ENCODE data around the gene MCF2L. TPM values are rescaled to one million over a fixed set of nuclear protein-coding genes. Genes with fewer than 3 reads are reported as not detected.
"Not testable (repeated sequence)": the region's sequence is repeated elsewhere in the genome, so short reads cannot be mapped to it uniquely, and the experiment has no call there.

Gene MCF2L
- total RNA-seq, 2 donors from 2014 or later = 47.6 to 64.7 TPM

- H3K4me1 ChIP-seq (replicated peaks) = no peaks in the 10 kb centered on the region
- TF ChIP-seq POLR2A (IDR thresholded peaks at IDR 0.05) (no peak), POLR2AphosphoS5 (IDR thresholded peaks at IDR 0.05) (no peak)
- TF ChIP-seq, protein P1, sequence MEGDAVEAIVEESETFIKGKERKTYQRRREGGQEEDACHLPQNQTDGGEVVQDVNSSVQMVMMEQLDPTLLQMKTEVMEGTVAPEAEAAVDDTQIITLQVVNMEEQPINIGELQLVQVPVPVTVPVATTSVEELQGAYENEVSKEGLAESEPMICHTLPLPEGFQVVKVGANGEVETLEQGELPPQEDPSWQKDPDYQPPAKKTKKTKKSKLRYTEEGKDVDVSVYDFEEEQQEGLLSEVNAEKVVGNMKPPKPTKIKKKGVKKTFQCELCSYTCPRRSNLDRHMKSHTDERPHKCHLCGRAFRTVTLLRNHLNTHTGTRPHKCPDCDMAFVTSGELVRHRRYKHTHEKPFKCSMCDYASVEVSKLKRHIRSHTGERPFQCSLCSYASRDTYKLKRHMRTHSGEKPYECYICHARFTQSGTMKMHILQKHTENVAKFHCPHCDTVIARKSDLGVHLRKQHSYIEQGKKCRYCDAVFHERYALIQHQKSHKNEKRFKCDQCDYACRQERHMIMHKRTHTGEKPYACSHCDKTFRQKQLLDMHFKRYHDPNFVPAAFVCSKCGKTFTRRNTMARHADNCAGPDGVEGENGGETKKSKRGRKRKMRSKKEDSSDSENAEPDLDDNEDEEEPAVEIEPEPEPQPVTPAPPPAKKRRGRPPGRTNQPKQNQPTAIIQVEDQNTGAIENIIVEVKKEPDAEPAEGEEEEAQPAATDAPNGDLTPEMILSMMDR (IDR thresholded peaks at IDR 0.05) = no peak
- H3K27ac ChIP-seq = no peak overlapping the region
- WGBS = 77% methylated on average over 7 of the region's 7 CpGs
- no peak for DNase-seq (ENCODE audit: low spot score)
- H3K27me3 ChIP-seq (replicated peaks; ENCODE audit: insufficient read depth) = no peaks in the 10 kb centered on the region
- H3K36me3 ChIP-seq = no peaks in the 10 kb centered on the region
- H3K9me3 ChIP-seq = no peaks in the 10 kb centered on the region
- H3K4me3 ChIP-seq = no peak overlapping the region
- intact Hi-C loops (cut with DNase I) = no loop called here
These were observed 30.3 kb upstream of the MCF2L start for GRCh38 chr13:112938680-112939079.

- H3K4me3 ChIP-seq = no peak overlapping the region
- H3K36me3 ChIP-seq = no peaks in the 10 kb centered on the region
- intact Hi-C loops (cut with DNase I) = loop anchor here (10.0 kb wide), 2 partner anchors 275 to 455 kb away; no protein-coding TSS in a partner anchor
- no peak for TF ChIP-seq POLR2AphosphoS5 (IDR thresholded peaks at IDR 0.05)
- TF ChIP-seq, protein P1 (IDR thresholded peaks at IDR 0.05) = no peak
- no peak for TF ChIP-seq POLR2A (IDR thresholded peaks at IDR 0.05)
- no peak for DNase-seq (ENCODE audit: low spot score)
- H3K27me3 ChIP-seq (replicated peaks; ENCODE audit: insufficient read depth) = no peaks in the 10 kb centered on the region
- no peak overlapping the region for H3K27ac ChIP-seq
- no peaks in the 10 kb centered on the region for H3K9me3 ChIP-seq
- 33% methylated on average over 14 of the region's 14 CpGs for WGBS
- H3K4me1 ChIP-seq (replicated peaks) = no peaks in the 10 kb centered on the region
These were observed 28.8 kb upstream of the MCF2L start for GRCh38 chr13:112940236-112940635.

GRCh38 chr13:112941349-112941748, 27.7 kb upstream of the MCF2L start:
- Histone ChIP-seq H3K9me3 (no peaks in the 10 kb centered on the region), H3K4me1 (replicated peaks) (no peaks in the 10 kb centered on the region), H3K36me3 (no peaks in the 10 kb centered on the region), H3K4me3 (no peak overlapping the region), H3K27me3 (replicated peaks; ENCODE audit: insufficient read depth) (no peaks in the 10 kb centered on the region), H3K27ac (no peak overlapping the region)
- DNase-seq (ENCODE audit: low spot score) = no peak
- TF ChIP-seq POLR2A (IDR thresholded peaks at IDR 0.05) = no peak
- TF ChIP-seq, protein P1 (IDR thresholded peaks at IDR 0.05) = no peak
- TF ChIP-seq POLR2AphosphoS5 (IDR thresholded peaks at IDR 0.05) = no peak
- 86% methylated on average over 7 of the region's 7 CpGs for WGBS
- intact Hi-C loops (cut with DNase I) = loop anchor here (10.0 kb wide), 2 partner anchors 273 to 453 kb away; no protein-coding TSS in a partner anchor

- not testable (repeated sequence) for DNase-seq (ENCODE audit: low spot score); H3K4me1 ChIP-seq (replicated peaks); H3K27me3 ChIP-seq (replicated peaks; ENCODE audit: insufficient read depth); H3K27ac ChIP-seq; H3K4me3 ChIP-seq; H3K36me3 ChIP-seq; H3K9me3 ChIP-seq
- intact Hi-C loops (cut with DNase I) = loop anchor here (10.0 kb wide), 2 partner anchors 273 to 453 kb away; no protein-coding TSS in a partner anchor
- WGBS = 77% methylated on average over 11 of the region's 11 CpGs
These were observed 27.2 kb upstream of the MCF2L start for GRCh38 chr13:112941765-112942164.

DNA sequence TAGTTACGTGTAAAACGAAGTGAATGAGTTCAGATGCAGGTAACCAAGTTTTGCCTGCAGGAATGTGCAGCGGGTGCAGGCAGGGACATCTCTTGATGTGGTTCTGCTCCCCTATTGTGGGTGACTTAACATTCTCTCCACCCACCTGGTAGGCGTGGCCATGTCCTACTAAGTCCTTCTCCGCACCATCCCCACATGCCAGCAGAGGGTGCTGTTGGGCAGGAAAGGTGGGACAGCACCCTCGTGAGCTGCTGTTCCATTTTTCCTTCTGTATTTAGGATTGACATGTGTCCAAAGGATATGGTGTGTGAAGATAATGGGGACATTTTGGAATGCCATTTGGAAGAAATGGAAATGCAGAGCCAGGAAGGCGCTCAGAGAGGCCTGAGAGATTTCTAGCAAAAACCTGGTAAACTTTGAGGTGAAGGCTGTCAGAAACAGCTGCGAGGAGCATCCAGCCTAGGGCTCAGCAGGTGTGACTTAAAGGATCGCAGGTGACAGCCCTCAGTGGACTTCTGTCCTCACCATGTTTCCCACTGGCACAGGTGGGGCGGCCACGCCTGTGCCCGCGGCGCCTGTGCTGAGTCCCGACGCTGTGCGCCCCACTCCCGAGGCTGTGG, 26.2 kb upstream of the MCF2L start:
- H3K36me3 ChIP-seq = no peaks in the 10 kb centered on the region
- no peaks in the 10 kb centered on the region for H3K9me3 ChIP-seq
- peak overlapping the region; percentile 35 to 54 for H3K4me3 ChIP-seq
- no peaks in the 10 kb centered on the region for H3K4me1 ChIP-seq (replicated peaks)
- DNase-seq (ENCODE audit: low spot score) = peak; percentile 97
- 4% methylated on average over 9 of the region's 18 CpGs for WGBS
- intact Hi-C loops (cut with DNase I) = loop anchor here (10.0 kb wide), 2 partner anchors 272 to 452 kb away; no protein-coding TSS in a partner anchor
- TF ChIP-seq POLR2A (IDR thresholded peaks at IDR 0.05) (no peak), POLR2AphosphoS5 (IDR thresholded peaks at IDR 0.05) (peak; percentile 89)
- TF ChIP-seq, protein P1 (IDR thresholded peaks at IDR 0.05) = peak; percentile 95 to 99 (median 96)
- H3K27me3 ChIP-seq (replicated peaks; ENCODE audit: insufficient read depth) = no peaks in the 10 kb centered on the region
- H3K27ac ChIP-seq = peak overlapping the region; percentile 82
